HCT116 (cell line): ENCODE results near the gene SORCS2.

Experiments used
- ATF3 ChIP-seq: IDR thresholded peaks from 2 replicates; pipeline ENCODE4 v1.6.1; 2012
- CEBPB ChIP-seq: IDR thresholded peaks from 2 replicates; pipeline ENCODE4 v1.6.1; 2012; ENCODE audit warnings: low read depth
- EGR1 ChIP-seq: IDR thresholded peaks from 2 replicates; pipeline ENCODE4 v1.6.1; 2012; ENCODE audit warnings: low read depth
- EZH2 ChIP-seq: fragments of 200-600 bp; sonication (generic); IDR thresholded peaks from 2 replicates; pipeline ENCODE4 v1.6.1; 2017; ENCODE audit warnings: antibody characterized with exemption, mixed run types
- POLR2A ChIP-seq: IDR thresholded peaks from 2 replicates; pipeline ENCODE4 v1.7.0; 2011; ENCODE audit warnings: borderline replicate concordance; ENCODE audit not compliant: insufficient read depth, insufficient read length; ENCODE audit errors: extremely low read depth
- POLR2AphosphoS5 ChIP-seq: IDR thresholded peaks from 2 replicates; pipeline ENCODE4 v1.6.1; 2011; ENCODE audit warnings: mild to moderate bottlenecking, low read depth, low read length, moderate library complexity
- SIN3A ChIP-seq: IDR thresholded peaks from 2 replicates; pipeline ENCODE4 v1.6.1; 2012; ENCODE audit warnings: low read depth
- TF ChIP-seq, protein P1 (sequence below), 3 experiments: fragments of 200-600 bp in 1 of 3; sonication (generic) in 1 of 3; IDR thresholded peaks in 2 of 3; conservative IDR thresholded peaks in 1 of 3; 2 replicates each; pipeline ENCODE4 v1.5.1; 2012 to 2017; ENCODE audit warnings: low read depth in 2 of 3, low read length in 2 of 3, antibody characterized with exemption in 1 of 3, borderline replicate concordance in 1 of 3, control low read depth in 1 of 3, mild to moderate bottlenecking in 1 of 3, mixed read lengths in 1 of 3, mixed run types in 1 of 3, moderate library complexity in 1 of 3; ENCODE audit not compliant: insufficient read depth in 1 of 3

- no peak for TF ChIP-seq SIN3A
- TF ChIP-seq, protein P1, sequence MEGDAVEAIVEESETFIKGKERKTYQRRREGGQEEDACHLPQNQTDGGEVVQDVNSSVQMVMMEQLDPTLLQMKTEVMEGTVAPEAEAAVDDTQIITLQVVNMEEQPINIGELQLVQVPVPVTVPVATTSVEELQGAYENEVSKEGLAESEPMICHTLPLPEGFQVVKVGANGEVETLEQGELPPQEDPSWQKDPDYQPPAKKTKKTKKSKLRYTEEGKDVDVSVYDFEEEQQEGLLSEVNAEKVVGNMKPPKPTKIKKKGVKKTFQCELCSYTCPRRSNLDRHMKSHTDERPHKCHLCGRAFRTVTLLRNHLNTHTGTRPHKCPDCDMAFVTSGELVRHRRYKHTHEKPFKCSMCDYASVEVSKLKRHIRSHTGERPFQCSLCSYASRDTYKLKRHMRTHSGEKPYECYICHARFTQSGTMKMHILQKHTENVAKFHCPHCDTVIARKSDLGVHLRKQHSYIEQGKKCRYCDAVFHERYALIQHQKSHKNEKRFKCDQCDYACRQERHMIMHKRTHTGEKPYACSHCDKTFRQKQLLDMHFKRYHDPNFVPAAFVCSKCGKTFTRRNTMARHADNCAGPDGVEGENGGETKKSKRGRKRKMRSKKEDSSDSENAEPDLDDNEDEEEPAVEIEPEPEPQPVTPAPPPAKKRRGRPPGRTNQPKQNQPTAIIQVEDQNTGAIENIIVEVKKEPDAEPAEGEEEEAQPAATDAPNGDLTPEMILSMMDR (IDR thresholded peaks at IDR 0.05 in 2 of 3, conservative IDR thresholded peaks at IDR 0.05 in 1 of 3; ENCODE audit: borderline replicate concordance in 1 of 3, insufficient read depth in 1 of 3, low read depth in 2 of 3, low read length in 2 of 3), result no peak
- no peak for TF ChIP-seq POLR2AphosphoS5
- no peak for TF ChIP-seq ATF3
- TF ChIP-seq EZH2, result no peak
- TF ChIP-seq EGR1, result no peak
- no peak for TF ChIP-seq POLR2A
- no peak for TF ChIP-seq CEBPB
Measured at GRCh38 chr4:7786040-7786439, 593.7 kb downstream of the SORCS2 start.
